GM18498 (cell line): Measurements from ENCODE around the gene TSPAN18.

Experiments
- ATAC-seq: cut with Tn5 transposase; IDR thresholded peaks from one replicate; pipeline ENCODE4 v1.9.1; 2021; ENCODE audit warnings: mild to moderate bottlenecking, moderate library complexity; ENCODE audit not compliant: unreplicated experiment

The TSPAN18 gene

DNA sequence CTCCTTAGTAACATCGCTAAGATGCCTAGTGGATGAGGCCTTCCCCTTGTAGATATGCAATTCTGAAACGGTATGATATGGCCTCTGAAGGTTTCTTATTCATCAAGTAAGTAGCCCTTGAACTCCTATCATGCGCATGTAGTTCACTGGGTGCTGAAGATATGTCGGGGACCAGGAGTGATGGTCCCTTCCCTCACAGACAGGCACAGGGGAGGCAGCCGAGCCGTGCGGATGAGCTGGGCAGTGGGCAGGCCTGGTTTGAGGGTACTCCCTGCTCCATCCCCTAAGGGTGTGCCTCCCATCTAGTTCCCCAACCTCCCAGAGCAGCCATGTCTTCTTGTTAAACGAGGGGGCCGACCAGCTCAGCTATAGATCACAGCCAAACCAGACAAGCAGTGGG lies 183.8 kb downstream of the TSPAN18 start:
- no peak for ATAC-seq

GRCh38 chr11:44911029-44911814 lies 184.5 kb downstream of the TSPAN18 start:
- peak; percentile 55 for ATAC-seq

DNA sequence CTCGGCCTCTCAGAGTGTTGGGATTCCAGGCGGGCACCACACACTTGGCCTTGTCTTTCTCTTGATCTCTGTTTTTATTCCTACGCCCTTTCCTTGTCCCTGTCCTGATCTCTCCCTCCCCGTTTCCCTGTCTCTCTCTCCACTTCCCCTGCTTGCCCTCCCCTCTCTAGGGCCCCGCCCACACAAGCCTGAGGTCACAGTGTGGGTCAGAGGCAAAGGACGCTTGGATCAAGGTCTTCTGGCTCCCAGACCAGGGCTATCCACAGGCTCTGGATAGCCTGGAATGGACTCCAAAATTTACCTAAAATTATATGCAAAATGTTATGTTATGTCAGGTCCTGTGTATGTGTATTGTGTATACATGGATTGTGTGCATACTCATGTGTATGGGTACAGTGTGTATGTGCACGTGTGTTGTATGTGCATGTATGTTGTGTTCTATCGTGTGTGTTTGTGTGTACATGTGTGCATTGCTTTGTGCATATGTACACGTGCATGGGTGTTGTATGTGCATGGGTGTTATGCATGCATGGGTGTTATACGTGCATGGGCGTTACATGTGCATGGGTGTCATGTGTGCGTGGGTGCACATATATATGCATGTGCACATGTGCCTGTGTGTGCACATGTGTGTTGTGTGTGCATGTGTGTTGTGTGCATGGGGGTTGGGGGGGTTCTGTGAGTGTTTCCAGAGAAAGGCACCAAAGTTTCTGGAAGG lies 185.7 kb downstream of the TSPAN18 start:
- ATAC-seq: no peak

DNA sequence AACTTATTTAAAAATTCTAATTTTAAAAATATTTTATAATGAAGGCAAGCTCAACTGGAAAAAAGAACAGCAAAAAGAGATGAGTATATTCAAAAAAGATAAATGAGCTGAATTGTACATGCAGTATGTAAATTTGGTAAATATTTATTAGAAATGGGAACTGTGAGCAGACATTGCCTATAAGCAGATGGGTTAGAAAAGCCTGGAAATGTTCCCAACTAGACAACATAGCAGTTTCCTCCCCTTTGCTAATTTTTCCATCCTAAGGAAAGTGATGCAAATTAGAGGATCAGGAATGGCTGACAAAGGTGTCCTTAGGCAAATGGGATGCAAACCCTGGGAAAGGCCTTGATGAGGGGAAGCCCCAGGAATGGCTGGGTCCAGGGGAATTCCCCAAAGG lies 186.7 kb downstream of the TSPAN18 start:
- no peak for ATAC-seq

- no peak for ATAC-seq
Observed at GRCh38 chr11:44914105-44914504, 187.3 kb downstream of the TSPAN18 start.

DNA sequence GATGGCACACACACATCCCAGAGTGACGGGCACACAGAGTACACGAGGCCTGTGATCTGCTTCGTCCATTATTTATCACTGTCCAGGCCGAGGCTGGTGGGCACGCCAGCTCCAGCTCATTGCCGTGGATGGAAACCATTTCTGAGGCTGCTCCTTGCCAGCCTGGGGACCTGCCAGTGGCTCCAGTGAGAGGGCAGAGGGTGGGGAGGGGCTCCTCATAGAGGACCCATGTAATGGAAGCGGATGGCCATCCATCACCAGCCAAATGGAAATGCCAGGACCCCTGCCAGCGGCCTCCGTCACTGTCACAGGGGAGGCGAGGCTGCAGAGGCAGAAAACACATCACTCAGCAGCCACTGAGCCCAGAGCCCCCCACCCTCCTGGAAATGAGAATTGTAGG lies 188.2 kb downstream of the TSPAN18 start:
- no peak for ATAC-seq

DNA sequence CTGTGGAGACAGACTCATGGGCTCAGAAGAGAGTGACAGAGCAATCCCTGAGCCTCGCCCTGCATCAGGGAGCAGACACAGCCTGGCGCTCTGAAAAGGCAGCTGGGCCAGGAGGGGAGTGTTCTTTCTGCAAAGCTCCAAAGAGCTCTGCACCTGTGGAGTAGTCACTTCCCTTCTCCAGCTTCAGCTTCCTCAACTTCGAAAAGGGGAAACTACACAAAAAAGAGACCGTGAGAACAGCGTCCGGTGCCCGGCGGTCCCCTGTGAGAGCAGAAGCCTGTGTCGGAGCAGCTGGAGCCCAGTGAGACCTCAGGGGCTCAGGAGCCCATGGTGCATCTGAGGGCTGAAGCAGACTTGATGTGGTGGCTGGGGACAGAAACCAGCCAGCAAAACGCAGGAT lies 188.9 kb downstream of the TSPAN18 start:
- no peak for ATAC-seq

DNA sequence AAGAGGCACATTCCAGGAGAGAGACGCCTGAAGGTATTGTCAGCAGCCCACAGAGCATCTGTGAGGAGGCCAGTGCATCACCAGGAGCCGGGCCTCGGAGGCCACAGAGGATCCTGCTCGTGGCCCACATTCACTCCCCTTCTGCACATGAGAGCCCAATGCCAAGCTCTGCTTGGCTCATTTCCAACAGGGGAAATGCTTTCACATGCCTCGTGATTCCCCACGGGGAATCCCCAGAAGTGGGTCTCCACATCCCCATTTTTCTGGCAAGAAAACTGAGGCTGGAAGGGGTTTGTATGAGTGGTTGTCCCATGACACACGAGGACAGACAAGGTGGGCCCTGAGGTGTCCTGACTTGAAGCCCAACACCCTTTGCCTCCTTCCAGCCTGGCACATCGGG lies 189.6 kb downstream of the TSPAN18 start:
- ATAC-seq: no peak

- no peak for ATAC-seq
Observed at GRCh38 chr11:44916801-44917385, 190.1 kb downstream of the TSPAN18 start.

- no peak for ATAC-seq
Observed at GRCh38 chr11:44917741-44918140, 191.0 kb downstream of the TSPAN18 start.

DNA sequence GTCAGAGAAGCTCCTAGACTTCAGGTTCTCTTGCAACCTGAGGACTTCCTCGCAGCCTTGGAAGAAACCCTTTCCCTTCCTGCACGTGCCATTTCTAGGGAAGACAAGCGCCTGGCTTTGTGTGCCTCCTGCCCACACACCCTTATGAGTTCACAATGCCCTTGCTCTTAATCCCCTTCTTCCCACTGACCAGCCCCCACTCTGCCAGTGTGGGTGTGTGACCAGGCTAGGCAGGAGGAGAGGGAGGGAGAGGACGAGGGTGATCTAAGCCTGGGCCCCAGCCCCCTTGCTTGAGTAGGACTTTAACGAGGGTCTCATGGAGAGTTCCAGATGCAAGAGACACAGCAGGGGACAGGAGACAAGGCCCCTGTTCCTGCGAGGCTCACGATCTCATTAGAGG lies 193.7 kb downstream of the TSPAN18 start:
- ATAC-seq: no peak

- no peak for ATAC-seq
Observed at GRCh38 chr11:44923115-44923514, 196.4 kb downstream of the TSPAN18 start.

DNA sequence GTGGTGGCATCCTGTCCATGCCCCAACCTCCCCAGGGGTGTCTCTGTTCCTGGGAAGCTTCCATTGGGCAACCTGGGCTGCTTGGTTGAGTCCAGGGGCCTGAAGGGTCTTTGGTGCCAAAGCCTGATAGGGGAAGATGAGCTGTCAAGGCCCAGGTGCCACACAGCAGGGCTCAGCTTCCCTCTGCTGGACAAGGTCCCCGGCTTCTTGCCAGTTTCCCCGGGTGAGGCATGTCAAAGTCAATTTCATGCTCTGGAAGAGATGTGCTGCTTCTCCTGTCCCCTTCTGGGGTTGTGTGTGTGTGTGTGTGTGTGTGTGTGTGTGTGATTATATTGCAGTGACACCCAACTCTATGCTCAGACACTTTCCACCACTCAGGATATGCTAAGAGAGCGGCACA lies 197.0 kb downstream of the TSPAN18 start:
- ATAC-seq: no peak

DNA sequence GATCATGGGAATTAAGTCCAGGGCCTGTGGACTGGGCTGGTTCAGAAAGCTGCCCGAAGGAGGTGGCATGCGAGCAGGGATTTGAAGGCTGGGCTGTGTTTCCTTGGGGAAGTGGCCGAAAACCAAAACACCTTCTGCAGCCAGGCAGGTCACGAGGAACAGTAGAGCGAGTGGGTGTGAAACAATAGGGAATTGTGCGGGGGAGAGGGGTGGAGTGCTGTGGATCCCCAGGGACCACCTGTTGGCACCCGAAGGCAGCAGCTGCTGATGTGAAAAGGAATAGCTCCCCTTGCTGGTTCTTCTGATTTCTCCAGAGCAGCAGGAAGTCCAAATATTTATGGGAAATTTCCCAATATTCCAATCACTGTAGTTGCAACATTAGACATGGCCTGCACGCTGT lies 199.3 kb downstream of the TSPAN18 start:
- ATAC-seq: no peak

DNA sequence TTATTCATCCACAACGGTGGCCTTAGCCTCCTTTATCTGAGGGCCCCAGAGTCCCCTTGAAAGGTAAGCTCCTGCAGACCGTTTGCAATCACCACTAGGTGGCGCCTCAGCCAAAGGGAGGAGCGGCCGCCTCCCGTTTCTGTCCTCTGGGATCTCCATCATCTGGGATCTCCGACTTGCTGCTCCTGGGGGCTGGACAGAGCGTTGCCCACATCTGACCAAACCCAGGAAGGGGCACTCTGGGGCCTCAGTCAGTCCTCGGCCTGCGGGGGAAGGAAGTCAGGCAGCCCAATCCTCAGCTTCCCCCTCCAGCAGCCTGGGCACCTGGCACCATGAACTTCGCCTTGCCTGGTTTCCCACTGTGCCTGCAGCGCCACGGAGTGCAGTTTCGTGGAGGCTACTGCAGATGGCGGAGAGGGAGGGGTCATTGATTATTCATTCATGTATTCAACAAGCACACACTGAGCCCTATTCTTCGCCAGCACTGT lies 200.5 kb downstream of the TSPAN18 start:
- no peak for ATAC-seq

DNA sequence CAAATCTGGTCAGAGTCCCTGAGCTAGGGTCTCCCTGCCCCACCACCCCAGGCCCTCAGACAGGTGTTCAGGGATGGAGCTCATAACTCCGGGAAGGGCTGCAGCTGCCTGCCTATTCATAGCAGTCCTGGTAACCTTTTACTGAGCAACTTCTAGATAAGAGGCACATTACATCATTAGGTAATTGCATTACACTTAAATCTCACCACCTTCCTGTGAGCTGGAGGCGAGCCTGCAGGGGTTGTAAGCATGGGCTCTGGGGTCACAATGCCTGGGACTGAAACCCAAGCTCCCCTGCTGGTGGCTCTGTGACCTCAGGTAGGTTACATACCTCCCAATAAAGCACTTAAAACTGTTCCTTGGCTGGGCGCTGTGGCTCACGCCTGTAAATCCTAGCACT lies 201.4 kb downstream of the TSPAN18 start:
- ATAC-seq: no peak

GRCh38 chr11:44928816-44929215 lies 202.1 kb downstream of the TSPAN18 start:
- ATAC-seq: no peak

DNA sequence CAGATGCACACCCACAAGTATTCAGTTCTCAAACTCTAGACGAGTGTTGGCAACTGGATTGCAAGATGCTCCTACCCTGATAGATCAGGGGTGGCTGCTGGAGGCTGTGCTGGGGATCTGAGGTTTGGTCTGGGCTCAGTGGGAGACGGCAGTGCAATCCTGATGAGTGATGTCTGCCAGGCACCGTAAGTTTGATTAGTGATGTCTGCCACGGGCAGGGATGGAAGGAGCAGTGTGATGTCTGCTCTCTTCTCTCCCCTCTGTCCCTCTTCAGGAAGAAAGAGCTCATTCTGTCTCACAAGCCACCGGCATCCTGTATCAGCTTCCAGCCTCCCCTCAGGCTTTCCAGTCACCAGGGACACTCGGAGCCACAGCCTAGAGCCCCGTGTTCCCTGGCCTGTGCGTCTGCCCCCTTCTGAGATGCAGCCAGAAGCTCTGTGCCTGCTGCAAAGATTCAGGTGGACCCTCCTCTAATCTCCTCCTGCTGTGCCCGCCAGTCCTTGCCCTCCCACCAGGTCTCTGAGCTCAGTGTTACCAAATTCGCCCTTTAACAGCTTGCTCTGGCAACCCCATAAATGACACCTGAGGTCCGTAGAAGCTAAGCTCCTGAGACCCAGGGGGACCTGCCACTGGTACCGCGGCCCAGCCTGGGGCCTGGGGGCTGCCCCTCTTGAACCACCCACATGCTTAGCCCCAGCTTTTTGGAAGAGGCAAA lies 204.0 kb downstream of the TSPAN18 start:
- no peak for ATAC-seq

- no peak for ATAC-seq
Observed at GRCh38 chr11:44931466-44931865, 204.7 kb downstream of the TSPAN18 start.

DNA sequence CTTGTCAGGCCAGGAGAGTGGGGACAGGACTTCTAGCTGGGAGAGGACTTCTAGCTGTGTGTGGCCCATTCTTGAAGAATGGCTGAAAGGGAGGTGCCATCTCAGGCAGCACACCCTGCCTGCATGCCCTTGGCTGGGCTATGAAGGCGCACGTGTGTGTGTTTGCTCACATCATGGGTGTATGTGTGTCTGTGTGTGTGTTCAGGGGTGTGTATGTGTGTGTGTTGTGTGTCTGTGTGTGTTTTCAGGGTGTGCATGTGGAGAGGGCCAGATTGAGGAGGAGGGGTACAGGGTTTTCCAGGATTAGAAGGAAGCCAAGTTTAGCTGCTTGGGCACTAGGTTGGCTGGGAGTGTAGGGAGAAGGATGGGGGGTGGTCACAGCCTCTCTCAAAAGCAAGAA lies 207.3 kb downstream of the TSPAN18 start:
- ATAC-seq: no peak

- no peak for ATAC-seq
Observed at GRCh38 chr11:44934735-44935250, 208.0 kb downstream of the TSPAN18 start.
